ENCODE results near the gene NEUROD2.

NEUROD2 gene

DNA sequence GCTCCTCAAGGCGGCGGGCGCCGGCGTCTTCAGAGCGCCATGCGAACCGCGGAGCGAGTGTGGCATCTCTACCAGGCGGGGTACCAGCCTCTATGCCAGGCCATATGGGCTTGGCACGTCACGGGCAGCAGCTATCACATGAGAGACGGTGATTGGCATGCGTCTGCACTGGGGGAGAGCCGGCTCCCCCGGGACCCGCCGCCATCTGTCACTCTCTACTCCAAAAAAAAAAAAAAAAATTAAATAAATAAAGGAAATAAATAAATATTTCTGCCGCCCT, at the start of gene NEUROD2:
Gene NEUROD2, minus strand, starts transcription at position 70 of the 280 bp plus-strand sequence. CDS start 1,321 bp downstream, outside the sequence.
- DNase-seq (ENCODE audit: low spot score): no peak

- no peak for DNase-seq (ENCODE audit: low spot score)
Observed at GRCh38 chr17:39655105-39655504, 47.4 kb upstream of the NEUROD2 start.

- no peak for DNase-seq (ENCODE audit: low spot score)
Observed at GRCh38 chr17:39653662-39654331, 46.1 kb upstream of the NEUROD2 start.

DNA sequence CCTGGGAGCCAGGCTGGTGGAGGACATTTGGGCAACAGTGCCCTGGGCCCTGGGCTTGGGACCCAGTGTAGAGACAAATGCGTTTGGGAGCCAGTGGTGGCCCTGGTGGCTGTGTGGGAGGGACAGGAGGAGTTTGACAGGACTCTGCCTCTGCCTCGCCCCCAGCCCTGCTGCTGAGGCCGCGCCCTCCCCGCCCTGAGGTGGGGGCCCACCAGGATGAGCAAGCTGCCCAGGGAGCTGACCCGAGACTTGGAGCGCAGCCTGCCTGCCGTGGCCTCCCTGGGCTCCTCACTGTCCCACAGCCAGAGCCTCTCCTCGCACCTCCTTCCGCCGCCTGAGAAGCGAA, 45.6 kb upstream of the NEUROD2 start:
- DNase-seq (ENCODE audit: low spot score): no peak

GRCh38 chr17:39652587-39653315, 45.0 kb upstream of the NEUROD2 start:
- no peak for DNase-seq (ENCODE audit: low spot score)

- no peak for DNase-seq (ENCODE audit: low spot score)
Observed at GRCh38 chr17:39651923-39652586, 44.3 kb upstream of the NEUROD2 start.

DNA sequence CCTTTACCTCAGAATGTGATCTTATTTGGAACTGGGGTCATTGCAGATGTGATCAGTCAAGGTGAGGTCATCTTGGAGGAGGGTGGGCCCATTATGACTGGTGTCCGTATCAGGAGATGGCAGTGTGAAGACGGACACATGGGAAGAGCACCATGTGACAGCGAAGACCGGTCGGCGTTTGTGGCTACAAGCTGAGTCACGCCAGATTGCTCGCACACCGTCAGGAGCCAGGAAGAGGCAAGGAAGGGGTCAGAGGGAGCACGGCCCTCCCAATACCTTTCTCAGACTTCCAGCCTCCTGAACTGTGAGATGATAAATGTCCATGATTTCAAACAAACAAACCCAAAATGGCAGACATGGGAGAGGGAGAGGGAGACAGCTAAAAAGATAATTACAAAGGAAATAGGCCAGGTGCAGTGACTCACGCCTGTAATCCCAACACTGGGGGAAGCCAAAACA, 42.4 kb upstream of the NEUROD2 start:
- DNase-seq (ENCODE audit: low spot score): no peak

GRCh38 chr17:39648616-39649366, 41.1 kb upstream of the NEUROD2 start:
- DNase-seq (ENCODE audit: low spot score): no peak

DNA sequence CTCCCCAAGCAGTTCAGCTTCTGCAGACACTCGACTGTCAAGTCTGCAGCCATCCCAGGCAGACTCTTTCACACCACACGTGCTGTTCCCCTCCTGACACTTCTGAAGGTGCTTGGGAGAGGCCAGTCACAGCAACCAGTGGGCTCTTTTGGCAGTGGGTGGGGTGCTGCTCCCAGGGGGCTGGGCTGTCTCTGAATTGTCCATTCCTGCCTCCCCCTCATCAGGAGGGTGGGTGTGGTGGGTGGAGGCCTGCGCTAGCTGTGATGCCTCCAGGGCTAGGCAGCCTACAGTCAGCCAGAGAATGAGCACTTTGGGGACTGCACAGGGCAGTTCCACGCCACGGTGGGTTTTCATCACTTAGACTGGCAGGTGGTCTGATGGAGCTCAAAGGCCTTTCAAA, 39.5 kb upstream of the NEUROD2 start:
- no peak for DNase-seq (ENCODE audit: low spot score)

- no peak for DNase-seq (ENCODE audit: low spot score)
Observed at GRCh38 chr17:39643271-39643670, 35.6 kb upstream of the NEUROD2 start.

- no peak for DNase-seq (ENCODE audit: low spot score)
Observed at GRCh38 chr17:39642291-39643074, 34.8 kb upstream of the NEUROD2 start.

DNA sequence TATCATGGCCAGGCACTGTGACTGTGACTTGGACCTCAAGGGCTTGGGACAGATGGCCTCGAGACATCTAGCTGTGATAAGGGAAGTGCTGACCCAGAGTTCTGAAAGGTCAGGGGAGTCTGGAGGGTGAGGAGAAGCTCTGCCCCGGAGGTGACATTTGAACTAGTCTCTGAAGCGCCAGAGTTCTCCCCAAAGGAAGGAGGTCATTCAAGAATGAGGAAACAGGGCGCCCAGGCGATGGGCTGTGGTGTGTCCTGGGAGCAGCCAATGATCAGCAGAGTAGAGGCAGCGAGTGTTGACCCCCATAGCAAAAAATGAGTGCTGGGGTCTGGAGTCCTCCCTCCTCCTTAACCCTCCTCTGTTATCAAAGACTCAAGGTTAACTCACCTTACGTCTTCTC, 34.2 kb upstream of the NEUROD2 start:
- no peak for DNase-seq (ENCODE audit: low spot score)

DNA sequence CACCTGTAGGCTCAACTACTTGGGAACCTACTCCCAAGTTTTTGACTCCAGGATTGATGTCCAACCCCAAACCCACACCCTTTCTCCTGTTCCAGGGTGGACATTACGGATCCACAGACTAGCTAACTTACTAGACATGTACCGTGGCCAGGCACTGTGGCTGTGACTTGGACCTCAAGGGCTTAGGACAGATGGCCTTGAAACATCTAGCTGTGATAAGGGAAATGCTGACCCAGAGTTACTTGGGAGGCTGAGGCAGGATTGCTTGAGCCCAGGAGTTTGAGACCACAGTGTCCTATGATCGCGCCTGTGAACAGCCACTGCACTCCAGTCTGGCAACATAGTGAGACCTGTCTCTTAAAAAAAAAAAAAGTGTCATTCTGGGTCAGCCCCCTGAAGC, 33.4 kb upstream of the NEUROD2 start:
- no peak for DNase-seq (ENCODE audit: low spot score)

- no peak for DNase-seq (ENCODE audit: low spot score)
Observed at GRCh38 chr17:39640591-39641031, 32.9 kb upstream of the NEUROD2 start.

- DNase-seq (ENCODE audit: low spot score): no peak
Observed at GRCh38 chr17:39639566-39640458, 32.1 kb upstream of the NEUROD2 start.

DNA sequence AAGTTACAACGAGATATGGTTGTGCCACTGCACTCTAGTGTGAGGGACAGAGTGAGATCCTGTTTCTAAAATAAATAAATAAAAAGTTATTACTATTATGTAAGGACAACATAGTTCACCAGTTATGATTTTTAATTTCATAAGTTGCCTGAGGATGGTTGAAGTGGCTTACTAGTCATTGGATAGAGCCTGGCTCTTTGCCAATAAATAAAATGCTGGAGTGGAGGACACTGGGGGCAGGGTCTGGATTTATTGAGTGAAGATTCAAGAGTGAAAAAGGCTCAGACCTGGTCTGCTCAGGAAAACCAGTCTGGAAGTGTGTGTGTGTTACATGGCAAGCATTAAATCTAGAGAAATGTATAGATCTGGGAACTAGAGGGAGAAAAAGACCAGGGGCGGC, 31.3 kb upstream of the NEUROD2 start:
- no peak for DNase-seq (ENCODE audit: low spot score)

- DNase-seq (ENCODE audit: low spot score): no peak
Observed at GRCh38 chr17:39638317-39638716, 30.6 kb upstream of the NEUROD2 start.

GRCh38 chr17:39636927-39637736, 29.4 kb upstream of the NEUROD2 start, which contains the start of gene STARD3:
Gene STARD3, plus strand, starts transcription at chr17:39637144. Its CDS starts 16,388 bp downstream, at chr17:39653532.
- DNase-seq (ENCODE audit: low spot score): peak; percentile 94

DNA sequence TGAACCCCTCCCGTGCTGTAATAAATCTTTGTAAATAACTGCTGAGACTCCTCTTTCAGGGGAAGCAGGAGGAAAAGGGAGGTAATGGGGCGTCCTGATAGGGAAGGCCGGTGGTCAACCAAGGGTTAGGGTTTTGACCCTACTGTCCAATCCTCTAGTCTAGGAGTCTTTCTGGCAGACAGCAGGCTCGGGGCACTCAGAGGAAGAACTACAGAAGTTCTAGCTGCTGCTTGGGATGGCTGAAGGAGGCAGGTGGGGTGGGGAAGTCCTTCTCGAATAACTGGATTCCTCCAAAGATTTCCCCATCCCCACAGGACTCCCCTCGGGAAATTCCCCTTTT, 28.8 kb upstream of the NEUROD2 start:
- DNase-seq (ENCODE audit: low spot score): no peak
